Measurements from ENCODE around the gene DZANK1. TPM values are rescaled to one million over a fixed set of nuclear protein-coding genes. Genes with fewer than 3 reads are reported as not detected.
"Not testable (repeated sequence)": the region's sequence is repeated elsewhere in the genome, so short reads cannot be mapped to it uniquely, and the experiment has no call there.

The DZANK1 gene
- total and polyA plus RNA-seq, 5 donors: 0.53 to 1.0 (median 0.79) TPM

DNA sequence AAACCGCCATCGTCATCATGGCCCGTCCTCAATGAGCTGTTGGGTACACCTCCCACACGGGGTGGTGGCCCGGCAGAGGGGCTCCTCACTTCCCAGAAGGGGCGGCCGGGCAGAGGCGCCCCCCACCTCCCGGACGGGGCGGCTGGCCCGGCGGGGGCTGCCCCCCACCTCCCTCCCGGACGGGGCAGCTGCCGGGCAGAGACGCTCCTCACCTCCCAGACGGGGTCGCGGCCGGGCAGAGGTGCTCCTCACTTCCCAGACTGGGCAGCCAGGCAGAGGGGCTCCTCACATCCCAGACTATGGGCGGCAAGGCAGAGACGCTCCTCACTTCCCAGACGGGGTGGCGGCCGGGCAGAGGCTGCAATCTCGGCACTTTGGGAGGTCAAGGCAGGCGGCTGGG, 91.3 kb downstream of the DZANK1 start:
- intact Hi-C loops (cut with DNase I); H3K9me3 ChIP-seq (ENCODE audit: control insufficient read depth, low read length); ATAC-seq; H3K27me3 ChIP-seq (ENCODE audit: control insufficient read depth, insufficient read depth); H3K4me1 ChIP-seq (ENCODE audit: control insufficient read depth, insufficient read depth, low read length); DNase-seq; H3K27ac ChIP-seq (ENCODE audit: low read length); H3K4me3 ChIP-seq (ENCODE audit: low read length): not testable (repeated sequence)
- 96% methylated on average over 28 of the region's 28 CpGs for WGBS

- H3K4me3 ChIP-seq (ENCODE audit: low read length): no peak overlapping the region
- ATAC-seq (no peak), DNase-seq (no peak)
- H3K27me3 ChIP-seq (ENCODE audit: control insufficient read depth, insufficient read depth): no peaks in the 10 kb centered on the region
- H3K27ac ChIP-seq (ENCODE audit: low read length): no peak overlapping the region
- intact Hi-C loops (cut with DNase I): no loop called here
- no peaks in the 10 kb centered on the region for H3K4me1 ChIP-seq (ENCODE audit: control insufficient read depth, insufficient read depth, low read length)
- H3K9me3 ChIP-seq (ENCODE audit: control insufficient read depth, low read length): no peaks in the 10 kb centered on the region
- WGBS: 33% methylated on average over 1 of the region's 1 CpG
These were observed 94.5 kb downstream of the DZANK1 start for GRCh38 chr20:18372296-18372695.

- no peaks in the 10 kb centered on the region for H3K9me3 ChIP-seq (ENCODE audit: control insufficient read depth, low read length)
- ATAC-seq: no peak
- no peak for DNase-seq
- H3K27me3 ChIP-seq (ENCODE audit: control insufficient read depth, insufficient read depth): no peaks in the 10 kb centered on the region
- H3K4me1 ChIP-seq (ENCODE audit: control insufficient read depth, insufficient read depth, low read length): no peaks in the 10 kb centered on the region
- 71% methylated on average over 2 of the region's 2 CpGs for WGBS
- intact Hi-C loops (cut with DNase I): no loop called here
- no peak overlapping the region for H3K4me3 ChIP-seq (ENCODE audit: low read length)
- H3K27ac ChIP-seq (ENCODE audit: low read length): no peak overlapping the region
These were observed 102.1 kb downstream of the DZANK1 start for GRCh38 chr20:18364768-18365167.

GRCh38 chr20:18363708-18364107, 103.1 kb downstream of the DZANK1 start:
- H3K4me3 ChIP-seq (ENCODE audit: low read length): no peak overlapping the region
- WGBS: 77% methylated on average over 2 of the region's 2 CpGs
- no peak overlapping the region for H3K27ac ChIP-seq (ENCODE audit: low read length)
- intact Hi-C loops (cut with DNase I): no loop called here
- ATAC-seq (no peak), DNase-seq (no peak)
- no peaks in the 10 kb centered on the region for H3K27me3 ChIP-seq (ENCODE audit: control insufficient read depth, insufficient read depth)
- no peaks in the 10 kb centered on the region for H3K4me1 ChIP-seq (ENCODE audit: control insufficient read depth, insufficient read depth, low read length)
- no peaks in the 10 kb centered on the region for H3K9me3 ChIP-seq (ENCODE audit: control insufficient read depth, low read length)

DNA sequence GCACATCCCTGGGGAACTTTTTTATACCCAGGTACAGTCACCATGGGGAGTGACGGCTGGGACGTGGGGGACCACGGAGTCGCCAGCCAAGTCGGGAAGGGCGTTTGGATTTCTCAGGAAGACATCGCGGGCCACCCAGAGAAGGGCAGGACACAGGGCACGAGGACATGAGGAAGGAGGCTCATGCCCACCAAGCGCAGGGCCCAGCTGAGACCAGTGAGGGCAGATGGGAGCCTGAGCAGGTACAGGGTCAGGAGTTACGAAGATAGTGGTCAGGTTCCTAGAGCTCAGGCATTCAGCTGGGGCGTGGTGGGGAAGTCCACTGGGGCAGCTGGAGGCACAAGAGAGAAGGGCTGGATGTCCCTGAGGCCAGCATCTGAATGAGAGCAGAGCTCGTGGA, 103.9 kb downstream of the DZANK1 start:
- ATAC-seq (no peak), DNase-seq (no peak)
- no peaks in the 10 kb centered on the region for H3K27me3 ChIP-seq (ENCODE audit: control insufficient read depth, insufficient read depth)
- WGBS: 85% methylated on average over 13 of the region's 13 CpGs
- H3K27ac ChIP-seq (ENCODE audit: low read length): no peak overlapping the region
- H3K4me3 ChIP-seq (ENCODE audit: low read length): no peak overlapping the region
- intact Hi-C loops (cut with DNase I): no loop called here
- H3K9me3 ChIP-seq (ENCODE audit: control insufficient read depth, low read length): no peaks in the 10 kb centered on the region
- H3K4me1 ChIP-seq (ENCODE audit: control insufficient read depth, insufficient read depth, low read length): no peaks in the 10 kb centered on the region

- no peak for ATAC-seq
- no peak for DNase-seq
- Histone ChIP-seq H3K4me3 (ENCODE audit: low read length) (no peak overlapping the region), H3K27ac (ENCODE audit: low read length) (no peak overlapping the region), H3K27me3 (ENCODE audit: control insufficient read depth, insufficient read depth) (no peaks in the 10 kb centered on the region), H3K4me1 (ENCODE audit: control insufficient read depth, insufficient read depth, low read length) (no peaks in the 10 kb centered on the region), H3K9me3 (ENCODE audit: control insufficient read depth, low read length) (no peaks in the 10 kb centered on the region)
- 78% methylated on average over 1 of the region's 1 CpG for WGBS
- intact Hi-C loops (cut with DNase I): no loop called here
These were observed 105.2 kb downstream of the DZANK1 start for GRCh38 chr20:18361678-18362077.

DNA sequence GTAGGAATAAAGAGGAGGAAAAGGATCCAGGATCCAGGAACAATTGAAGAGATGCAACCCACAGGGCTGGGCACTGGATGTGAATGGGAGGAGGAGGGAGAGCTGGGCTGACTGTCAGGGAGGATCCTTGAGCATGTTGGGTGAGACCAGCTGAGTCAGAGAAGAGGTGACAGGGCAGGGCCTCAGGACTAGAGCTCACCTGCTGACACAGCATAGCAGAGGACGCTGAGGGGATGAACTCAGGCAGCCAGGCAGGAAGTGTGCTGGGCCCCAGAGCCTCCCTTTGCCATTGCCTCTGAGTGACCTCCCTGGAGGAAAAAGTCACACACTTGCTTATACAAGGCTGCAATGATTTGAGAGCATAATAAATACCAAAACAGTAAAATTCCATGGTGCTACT, 106.2 kb downstream of the DZANK1 start:
- no peak for DNase-seq

DNA sequence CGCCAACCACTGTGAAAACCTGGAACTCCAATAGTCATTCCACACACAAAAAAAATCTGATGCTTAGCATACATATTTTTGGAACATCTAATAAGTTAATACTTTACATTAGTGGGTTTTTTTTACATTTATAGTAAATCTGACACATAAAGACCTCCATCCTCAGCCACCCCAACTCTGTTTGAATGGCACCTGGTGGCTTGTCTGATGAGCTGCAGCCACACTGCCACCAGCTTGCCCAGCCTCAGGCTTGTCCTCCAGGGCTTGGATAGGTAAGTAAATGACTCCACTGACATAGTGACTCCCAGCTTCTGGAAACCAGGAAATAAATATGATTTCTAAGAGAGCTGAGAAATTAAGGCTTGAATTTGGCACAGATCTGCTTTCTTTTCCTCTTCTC, 107.0 kb downstream of the DZANK1 start:
- H3K4me3 ChIP-seq (ENCODE audit: low read length): no peak overlapping the region
- no peaks in the 10 kb centered on the region for H3K4me1 ChIP-seq (ENCODE audit: control insufficient read depth, insufficient read depth, low read length)
- DNase-seq: no peak
- WGBS: 97% methylated on average over 1 of the region's 1 CpG
- no peak overlapping the region for H3K27ac ChIP-seq (ENCODE audit: low read length)
- intact Hi-C loops (cut with DNase I): no loop called here
- no peak for ATAC-seq
- no peaks in the 10 kb centered on the region for H3K27me3 ChIP-seq (ENCODE audit: control insufficient read depth, insufficient read depth)
- H3K9me3 ChIP-seq (ENCODE audit: control insufficient read depth, low read length): no peaks in the 10 kb centered on the region

More for the DNA sequence above, 106.2 kb downstream of the DZANK1 start:
- Histone ChIP-seq H3K4me1 (ENCODE audit: control insufficient read depth, insufficient read depth, low read length) (no peaks in the 10 kb centered on the region), H3K4me3 (ENCODE audit: low read length) (no peak overlapping the region), H3K27ac (ENCODE audit: low read length) (no peak overlapping the region), H3K9me3 (ENCODE audit: control insufficient read depth, low read length) (no peaks in the 10 kb centered on the region), H3K27me3 (ENCODE audit: control insufficient read depth, insufficient read depth) (no peaks in the 10 kb centered on the region)
- WGBS: 26% methylated on average over 1 of the region's 1 CpG
- ATAC-seq: no peak
- intact Hi-C loops (cut with DNase I): no loop called here

DNA sequence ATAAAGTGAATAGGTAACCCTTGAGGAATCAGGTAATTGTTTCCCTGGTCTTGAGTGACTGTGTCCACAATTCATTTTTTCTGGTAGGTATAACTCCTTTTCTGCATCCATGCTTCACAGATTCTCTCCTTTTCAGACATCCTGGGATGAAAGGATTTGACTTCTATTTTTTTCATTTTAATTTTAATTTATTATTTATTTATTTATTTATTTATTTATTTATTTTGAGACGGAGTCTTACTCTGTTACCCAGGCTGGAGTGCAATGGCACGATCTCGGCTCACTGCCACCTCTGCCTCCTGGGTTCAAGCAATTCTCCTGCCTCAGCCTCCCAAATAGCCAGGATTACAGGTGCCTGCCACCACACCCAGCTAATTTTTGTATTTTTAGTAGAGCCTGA, 117.1 kb downstream of the DZANK1 start:
- H3K4me1 ChIP-seq (ENCODE audit: control insufficient read depth, insufficient read depth, low read length); H3K27ac ChIP-seq (ENCODE audit: low read length); H3K9me3 ChIP-seq (ENCODE audit: control insufficient read depth, low read length); H3K27me3 ChIP-seq (ENCODE audit: control insufficient read depth, insufficient read depth); H3K4me3 ChIP-seq (ENCODE audit: low read length); DNase-seq; intact Hi-C loops (cut with DNase I); ATAC-seq: not testable (repeated sequence)
- WGBS: 62% methylated on average over 3 of the region's 3 CpGs

Small RNA genes lying within 50 kb of the gene (microRNA-seq; reads per million reads assigned to microRNA genes)
- gene MIR3192: 0 to 0.84 reads per million in 2 donors

Other genes with a start within 250 kb of the DZANK1 start
- 10 to 100 TPM in 2 of 4 donors, 1 to 10 TPM in 2; 8.5 to 11.0 (median 10.3) TPM for gene ZNF133, start 178.5 kb downstream of the DZANK1 start, total RNA-seq
- gene ZNF133, start 178.5 kb downstream of the DZANK1 start, polyA plus RNA-seq: 7.8 TPM
- 1 to 10 TPM; 6.7 to 8.7 (median 7.6) TPM for gene POLR3F, start 360 bp upstream of the DZANK1 start, total RNA-seq
- 6.1 TPM for gene POLR3F, start 360 bp upstream of the DZANK1 start, polyA plus RNA-seq
- 10 to 100 TPM in 2 of 4 donors, 1 to 10 TPM in 2; 6.3 to 10.6 (median 9.0) TPM for gene RBBP9, start 30.2 kb upstream of the DZANK1 start, total RNA-seq
- gene RBBP9, start 30.2 kb upstream of the DZANK1 start, polyA plus RNA-seq: 4.2 TPM
- 10 to 100 TPM in 3 of 4 donors, 1 to 10 TPM in 1; 7.8 to 23.9 (median 14.5) TPM for gene SEC23B, start 40.9 kb upstream of the DZANK1 start, total RNA-seq
- 4.3 TPM for gene SEC23B, start 40.9 kb upstream of the DZANK1 start, polyA plus RNA-seq
- gene SMIM26, start 100.4 kb upstream of the DZANK1 start, total RNA-seq: 10 to 100 TPM; 79.4 to 96.9 (median 91.2) TPM
- gene SMIM26, start 100.4 kb upstream of the DZANK1 start, polyA plus RNA-seq: 267 TPM
- gene DTD1, start 121.0 kb upstream of the DZANK1 start, total RNA-seq: 10 to 100 TPM; 10.5 to 17.8 (median 11.4) TPM
- 11.5 TPM for gene DTD1, start 121.0 kb upstream of the DZANK1 start, polyA plus RNA-seq

Measured in right cardiac atrium (tissue), 5 donors.